SK-N-DZ (cell line): ENCODE data around the gene TULP4.
"Not testable (repeated sequence)": the region's sequence is repeated elsewhere in the genome, so short reads cannot be mapped to it uniquely, and the experiment has no call there.

Experiments
- DNase-seq: peaks from one replicate; pipeline ENCODE4 v3.0.0-alpha.2; 2015; ENCODE audit warnings: low spot score

TULP4 gene

DNA sequence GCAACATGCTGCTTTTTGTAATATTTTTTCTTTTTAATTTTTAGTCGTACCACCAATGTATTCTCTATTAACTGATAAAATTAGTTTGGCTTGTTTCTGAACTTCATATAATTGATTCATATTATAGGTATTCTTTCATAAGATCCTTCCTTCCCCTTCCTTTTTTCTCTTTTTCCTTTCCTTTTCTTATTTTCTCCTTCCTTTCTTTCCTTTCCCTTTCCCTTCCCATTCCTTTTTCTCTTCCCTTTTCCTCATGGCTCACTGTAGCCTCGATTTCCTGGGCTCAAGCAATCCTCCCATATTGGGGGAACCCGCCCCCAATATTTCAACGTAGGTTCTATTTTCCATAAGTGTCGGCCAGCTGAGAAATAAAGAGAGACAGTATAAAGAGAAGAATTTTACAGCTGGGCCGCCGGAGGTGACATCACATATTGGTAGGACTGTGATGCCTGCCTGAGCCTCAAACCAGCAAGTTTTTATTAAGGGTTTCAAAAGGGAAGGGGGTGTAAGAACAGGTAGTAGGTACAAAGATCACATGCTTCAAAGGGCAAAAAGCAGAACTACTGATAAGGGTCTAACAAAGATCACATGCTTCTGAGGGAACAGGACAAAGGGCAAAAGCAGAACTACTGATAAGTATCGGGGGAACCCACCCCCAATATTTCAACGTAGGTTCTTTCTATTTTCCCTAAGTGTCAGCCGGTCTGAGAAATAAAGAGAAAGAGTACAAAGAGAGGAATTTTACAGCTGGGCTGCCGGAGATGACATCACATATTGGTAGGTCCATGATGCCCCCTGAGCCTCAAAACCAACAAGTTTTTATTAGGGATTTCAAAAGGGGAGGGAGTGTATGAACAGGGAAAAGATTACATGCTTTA, 16.1 kb upstream of the TULP4 start:
- not testable (repeated sequence) for DNase-seq

DNA sequence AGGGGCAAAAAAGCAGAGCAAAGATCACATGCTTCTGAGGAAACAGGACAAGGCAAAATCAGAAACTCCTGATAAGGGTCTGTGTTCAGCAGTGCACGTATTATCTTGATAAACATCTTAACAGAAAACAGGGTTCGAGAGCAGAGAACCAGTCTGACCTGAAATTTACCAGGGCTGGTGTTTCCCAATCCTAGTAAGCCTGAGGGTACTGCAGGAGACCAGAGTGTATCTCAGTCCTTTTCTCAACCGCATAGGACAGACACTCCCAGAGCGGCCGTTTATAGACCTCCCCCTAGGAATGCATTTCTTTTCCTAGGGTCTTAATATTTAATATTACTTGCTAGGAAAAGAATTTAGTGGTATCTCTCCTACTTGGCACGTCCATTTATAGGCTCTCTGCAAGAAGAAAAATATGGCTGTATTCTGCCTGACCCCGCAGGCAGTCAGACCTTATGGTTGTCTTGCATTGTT, 15.4 kb upstream of the TULP4 start:
- DNase-seq, result peak; percentile 48

DNA sequence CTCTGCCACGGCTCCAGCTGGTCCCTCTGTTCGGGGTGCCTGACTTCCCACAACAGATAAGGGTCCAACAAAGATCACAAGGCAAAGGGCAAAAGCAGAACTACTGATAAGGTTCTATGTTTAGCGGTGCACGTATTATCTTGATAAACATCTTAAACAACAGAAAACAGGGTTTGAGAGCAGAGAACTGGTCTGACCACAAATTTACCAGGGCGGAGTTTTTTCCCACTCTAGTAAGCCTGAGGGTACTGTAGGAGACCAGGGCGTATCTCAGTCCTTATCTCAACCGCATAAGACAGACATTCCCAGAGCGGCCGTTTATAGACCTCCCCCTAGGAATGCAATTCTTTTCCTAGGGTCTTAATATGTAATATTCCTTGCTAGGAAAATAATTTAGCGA, 14.6 kb upstream of the TULP4 start:
- not testable (repeated sequence) for DNase-seq

DNA sequence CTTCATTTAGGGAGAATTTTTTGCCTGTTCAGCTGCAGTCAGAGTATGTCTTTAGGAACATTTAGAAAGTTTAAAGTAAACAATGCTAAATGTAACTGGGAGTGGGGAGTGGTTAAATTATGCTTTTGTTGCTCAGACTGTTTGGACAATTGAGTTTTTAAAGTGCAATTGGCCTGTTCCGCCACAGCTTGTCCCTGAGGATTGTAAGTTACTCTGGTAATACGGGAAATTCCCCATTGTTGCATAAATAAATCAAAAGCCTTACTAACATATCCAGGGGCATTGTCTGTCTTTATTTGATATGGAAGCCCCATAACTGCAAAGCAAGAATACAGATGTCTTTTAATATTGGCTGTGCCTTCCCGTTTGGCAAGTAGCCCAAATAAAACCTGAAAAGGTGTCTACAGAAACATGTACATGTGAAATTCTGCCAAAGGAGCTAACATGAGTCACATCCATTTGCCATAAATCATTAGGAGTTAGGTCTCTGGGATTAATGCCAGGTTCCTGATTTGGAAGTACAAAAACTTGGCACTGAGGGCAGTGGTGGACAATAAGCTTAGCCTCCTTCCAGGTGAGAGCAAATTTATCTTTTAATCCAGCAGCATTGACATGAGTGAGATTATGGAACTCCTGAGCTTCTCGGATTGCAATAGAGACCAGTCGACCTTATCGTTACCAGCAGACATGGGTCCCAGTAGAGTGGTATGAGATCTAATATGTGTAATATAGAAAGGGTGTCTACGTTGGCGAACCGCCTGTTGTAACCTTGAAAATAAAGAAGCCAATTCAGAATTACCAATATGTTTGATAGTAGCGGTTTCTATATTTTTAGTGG, 11.7 kb upstream of the TULP4 start:
- DNase-seq, result not testable (repeated sequence)

DNA sequence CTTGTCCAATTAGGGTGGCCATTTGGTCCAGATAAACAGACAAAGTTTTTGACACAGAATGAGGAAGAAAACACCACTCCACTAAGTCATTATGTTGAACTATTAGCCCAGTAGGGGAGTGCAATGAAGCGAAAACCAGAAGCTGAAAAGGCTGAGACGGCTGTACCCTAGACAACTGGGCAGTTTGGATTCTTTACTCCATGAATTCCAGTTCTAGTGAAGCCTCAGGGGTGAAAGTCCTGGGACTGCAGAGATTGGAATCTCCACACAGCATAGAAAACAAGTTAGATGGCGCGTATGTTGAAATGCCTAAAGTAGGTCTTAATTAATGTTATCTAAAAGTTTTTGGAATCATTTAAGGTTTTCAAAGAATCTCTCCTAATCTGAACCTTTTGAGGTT, 10.7 kb upstream of the TULP4 start:
- not testable (repeated sequence) for DNase-seq

DNA sequence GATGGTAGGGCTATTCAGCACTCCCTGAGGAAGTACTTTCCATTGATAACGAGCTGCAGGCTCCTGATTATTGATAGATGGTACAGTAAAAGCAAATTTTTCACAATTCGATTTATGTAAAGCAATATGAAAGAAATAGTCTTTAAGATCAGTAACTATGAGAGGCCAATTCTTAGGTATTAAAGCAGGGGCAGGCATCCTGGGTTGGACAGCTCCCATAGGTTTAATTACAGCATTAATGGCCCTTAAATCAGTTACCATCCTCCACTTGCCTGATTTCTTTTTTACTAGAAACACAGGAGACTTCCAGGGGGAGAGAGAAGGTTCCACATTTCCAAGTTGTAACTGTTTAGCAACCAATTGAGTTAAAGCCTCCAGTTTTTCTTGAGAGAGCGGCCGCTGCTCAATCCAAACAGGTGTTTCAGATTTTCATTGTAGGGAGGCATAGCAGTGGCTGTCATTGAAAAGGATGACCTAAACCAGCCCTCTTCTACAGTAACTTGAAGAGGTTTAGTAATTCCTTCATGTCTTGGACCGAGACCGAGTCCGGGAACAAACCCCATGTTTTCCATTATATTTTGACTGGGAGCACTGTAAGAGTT, 10.0 kb upstream of the TULP4 start:
- DNase-seq, result not testable (repeated sequence)

DNA sequence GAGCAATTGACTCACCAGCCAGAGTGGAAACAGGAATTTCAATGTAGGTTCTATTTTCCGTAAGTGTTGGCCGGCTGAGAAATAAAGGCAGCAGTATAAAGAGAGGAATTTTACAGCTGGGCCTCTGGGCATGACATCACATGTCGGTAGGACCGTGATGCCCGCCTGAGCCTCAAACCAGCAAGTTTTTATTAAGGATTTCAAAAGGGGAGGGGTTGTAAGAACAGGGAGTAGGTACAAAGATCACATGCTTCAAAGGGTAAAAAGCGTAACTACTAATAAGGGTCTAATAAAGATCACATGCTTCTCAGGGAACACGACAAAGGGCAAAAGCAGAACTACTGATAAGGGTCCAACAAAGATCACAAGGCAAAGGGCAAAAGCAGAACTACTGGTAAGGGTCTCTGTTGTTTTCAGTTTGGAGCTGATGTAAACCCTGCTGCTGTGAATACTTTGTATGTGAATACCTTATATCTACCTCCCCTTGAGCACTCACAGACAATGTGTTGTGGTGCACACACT, 9.0 kb upstream of the TULP4 start:
- no peak for DNase-seq

DNA sequence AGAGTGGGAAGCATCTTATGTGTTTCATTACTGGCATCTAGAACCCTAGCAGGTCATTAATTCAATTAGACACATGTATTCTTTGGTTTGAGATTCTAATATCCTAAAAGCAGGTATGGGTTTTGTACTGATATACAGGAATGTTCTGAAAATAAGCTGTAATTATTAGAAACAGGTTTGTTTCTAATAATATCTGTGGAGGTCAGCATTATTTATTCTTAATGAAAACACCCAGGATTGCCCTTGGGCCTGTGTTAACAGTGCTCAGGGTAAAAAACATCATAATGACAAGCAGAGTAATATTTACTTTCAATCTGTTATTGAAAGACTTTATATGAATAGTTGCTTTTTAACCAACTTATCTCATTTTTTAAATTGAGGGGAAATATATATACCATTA, 8.0 kb upstream of the TULP4 start:
- DNase-seq, result no peak

DNA sequence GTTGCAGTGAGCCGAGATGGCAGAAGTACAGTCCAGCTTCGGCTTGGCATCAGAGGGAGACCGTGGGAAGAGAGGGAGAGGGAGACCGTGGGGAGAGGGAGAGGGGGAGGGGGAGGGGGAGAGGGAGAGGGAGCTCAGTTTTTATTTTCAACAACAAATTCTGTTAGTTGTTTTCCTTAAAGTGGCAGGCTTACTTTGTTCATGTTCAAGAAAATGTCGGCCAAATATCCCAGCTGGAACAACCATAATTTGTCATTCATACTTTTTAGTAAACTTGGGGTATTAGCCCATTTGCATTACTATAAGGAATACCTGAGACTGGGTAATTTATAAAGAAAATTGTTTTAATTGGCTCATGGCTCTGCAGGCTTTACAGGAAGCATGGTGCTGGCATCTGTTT, 2.5 kb upstream of the TULP4 start:
- DNase-seq, result no peak

DNA sequence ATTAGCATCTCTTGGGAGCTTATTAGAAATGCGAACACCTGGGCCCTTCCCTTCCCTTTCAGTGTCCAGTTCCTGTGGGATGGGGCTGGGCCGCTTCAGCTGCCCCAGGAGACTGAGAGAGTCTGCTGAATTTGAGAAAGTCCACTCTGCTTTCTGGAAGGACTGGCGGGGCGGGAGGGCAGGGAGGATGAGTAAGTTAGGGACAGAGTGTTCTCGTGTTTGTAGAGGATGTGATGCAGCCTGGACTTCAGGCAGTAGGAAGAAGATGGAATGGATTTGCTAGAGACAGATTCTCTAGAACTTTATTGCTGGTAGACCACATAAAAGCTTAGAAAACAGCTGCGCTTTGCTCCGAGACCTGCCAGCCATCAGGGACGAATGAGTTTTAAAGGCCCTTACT, 1.1 kb upstream of the TULP4 start:
- DNase-seq, result no peak

DNA sequence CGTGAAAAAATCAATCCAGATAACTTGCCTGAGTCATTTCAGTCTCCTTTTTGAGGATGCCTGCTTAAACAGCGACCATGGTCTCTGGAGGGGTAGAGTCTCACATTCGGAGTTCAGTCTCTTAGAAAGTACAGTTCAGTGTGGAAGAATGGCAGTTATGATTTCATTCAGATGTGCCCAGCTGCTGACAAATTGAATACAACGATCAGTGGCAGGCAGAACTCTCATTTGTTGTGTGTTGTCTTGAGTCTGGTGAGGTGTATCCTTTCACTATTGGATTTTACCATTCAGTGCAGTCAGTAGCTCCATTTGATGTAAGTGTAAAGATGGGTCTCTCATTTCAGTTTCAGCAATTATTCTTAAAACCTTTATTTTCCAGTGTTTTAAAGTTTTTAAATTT, 639 bp upstream of the TULP4 start:
- DNase-seq, result no peak

DNA sequence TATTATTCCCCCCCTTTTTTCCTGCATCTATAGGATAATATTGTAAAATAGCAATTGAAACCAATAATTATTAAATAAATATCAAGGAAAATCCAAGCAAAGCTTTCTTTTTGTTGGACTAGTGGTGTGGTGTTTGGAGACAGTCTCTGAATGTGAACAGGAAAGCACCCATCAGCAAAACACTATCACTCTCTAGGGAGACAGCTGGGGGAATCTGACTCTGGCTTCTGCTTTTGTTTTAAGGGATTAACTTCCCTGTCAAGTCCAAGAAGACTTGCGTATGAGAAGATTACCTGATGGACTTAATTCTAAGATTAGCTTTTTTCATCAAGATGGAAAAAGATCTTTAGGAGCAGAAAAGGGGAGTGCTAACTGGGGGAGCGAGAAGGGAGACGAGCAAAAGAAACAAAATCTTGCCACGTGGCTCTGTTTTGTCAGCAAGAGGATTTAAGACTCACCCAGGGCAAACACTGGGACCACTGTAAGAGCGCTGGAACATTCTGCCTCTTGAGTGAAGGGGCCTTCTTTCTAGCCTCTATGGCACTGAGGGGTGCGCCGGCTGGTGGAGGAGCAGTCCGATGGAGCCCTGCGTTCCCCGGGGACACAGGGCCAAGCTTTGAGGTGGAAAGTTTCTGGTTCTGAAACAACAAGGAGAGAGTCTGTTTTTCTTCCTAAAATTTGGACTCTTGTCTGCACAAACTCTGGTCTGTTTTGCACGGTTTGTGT, 570 bp downstream of the TULP4 start:
- no peak for DNase-seq

DNA sequence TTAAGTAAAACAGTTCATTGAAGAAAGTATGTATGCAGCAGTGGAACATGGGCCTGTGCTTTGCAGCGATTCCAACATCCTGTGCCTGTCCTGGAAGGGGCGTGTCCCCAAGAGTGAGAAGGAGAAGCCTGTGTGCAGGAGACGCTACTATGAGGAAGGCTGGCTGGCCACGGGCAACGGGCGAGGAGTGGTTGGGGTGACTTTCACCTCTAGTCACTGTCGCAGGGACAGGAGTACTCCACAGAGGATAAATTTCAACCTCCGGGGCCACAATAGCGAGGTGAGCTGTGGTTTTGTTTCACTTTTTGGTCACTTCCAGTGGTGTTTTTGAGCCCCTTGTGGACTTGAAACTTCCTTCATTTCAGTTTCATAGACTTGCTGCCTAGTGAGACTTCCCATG, 1.7 kb downstream of the TULP4 start:
- DNase-seq, result no peak

DNA sequence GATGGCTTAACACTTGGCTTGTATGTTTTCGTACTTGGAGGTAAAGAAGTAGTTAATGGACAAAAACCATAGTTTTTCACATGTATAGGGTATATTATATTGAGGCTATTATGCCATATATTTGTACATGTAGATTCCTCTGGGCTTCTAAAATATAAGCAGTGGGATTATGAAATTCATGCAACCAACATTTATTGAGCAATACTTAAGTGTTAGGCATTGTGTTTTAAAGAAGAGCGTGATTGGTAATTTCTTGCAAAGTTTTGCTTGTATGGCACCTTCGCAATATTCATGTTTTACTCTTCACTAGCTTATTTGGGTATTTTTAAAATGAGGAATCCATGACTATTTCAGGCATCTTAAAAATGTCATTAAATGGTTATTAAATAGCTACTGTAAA, 2.5 kb downstream of the TULP4 start:
- DNase-seq, result no peak

DNA sequence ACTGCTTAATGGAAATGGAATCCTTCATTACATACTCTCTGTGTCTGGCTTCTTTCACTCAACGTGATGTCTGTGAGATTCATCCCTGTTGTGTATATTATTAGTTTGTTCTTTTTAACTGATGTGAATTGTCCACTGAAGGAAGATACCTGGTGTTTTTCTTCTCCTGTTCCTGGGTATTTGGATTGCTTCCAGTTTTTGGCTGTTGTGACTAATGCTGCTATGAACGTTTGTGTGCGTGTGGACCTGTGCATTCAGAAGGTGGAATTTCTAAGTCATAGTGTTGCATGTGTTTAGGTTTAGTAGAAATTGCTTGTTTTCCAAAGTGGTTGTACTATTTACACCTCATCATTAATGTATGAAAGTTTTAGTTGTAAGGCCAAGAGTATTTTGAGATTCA, 3.8 kb downstream of the TULP4 start:
- no peak for DNase-seq

DNA sequence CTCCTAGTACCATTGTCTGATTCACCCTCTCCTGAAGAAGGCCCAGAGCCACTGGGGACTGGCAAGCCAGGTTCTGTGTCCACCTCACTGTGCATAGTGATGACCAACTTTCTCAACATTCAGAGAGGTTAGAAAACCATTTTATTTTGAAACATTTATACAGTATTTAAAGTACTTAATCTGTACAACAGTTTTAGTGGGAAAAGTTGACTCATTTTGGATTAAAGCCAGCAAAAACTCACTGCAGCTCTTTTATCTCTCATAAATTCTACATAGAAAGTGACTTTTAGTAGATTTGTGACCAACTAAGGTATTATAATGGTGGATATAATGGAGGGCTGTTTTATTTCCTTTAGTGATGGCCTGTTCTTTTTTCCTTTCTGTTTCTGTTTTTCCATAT, 9.7 kb downstream of the TULP4 start:
- DNase-seq, result no peak

DNA sequence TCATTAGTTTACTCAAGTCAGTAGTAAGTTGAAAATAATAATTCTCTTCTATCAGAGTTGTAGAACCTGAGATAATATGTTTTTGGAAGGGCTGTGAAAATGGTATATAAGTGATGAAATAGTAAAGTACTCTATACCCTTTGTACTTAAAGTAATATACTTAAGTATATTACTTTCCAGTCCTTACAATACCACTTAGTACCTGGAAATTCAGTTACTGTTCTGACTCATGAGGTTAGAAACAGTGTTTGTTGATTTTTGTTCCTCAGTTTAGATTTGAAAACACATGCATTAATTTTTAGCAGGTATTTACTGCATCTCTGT, 10.1 kb downstream of the TULP4 start:
- no peak for DNase-seq

DNA sequence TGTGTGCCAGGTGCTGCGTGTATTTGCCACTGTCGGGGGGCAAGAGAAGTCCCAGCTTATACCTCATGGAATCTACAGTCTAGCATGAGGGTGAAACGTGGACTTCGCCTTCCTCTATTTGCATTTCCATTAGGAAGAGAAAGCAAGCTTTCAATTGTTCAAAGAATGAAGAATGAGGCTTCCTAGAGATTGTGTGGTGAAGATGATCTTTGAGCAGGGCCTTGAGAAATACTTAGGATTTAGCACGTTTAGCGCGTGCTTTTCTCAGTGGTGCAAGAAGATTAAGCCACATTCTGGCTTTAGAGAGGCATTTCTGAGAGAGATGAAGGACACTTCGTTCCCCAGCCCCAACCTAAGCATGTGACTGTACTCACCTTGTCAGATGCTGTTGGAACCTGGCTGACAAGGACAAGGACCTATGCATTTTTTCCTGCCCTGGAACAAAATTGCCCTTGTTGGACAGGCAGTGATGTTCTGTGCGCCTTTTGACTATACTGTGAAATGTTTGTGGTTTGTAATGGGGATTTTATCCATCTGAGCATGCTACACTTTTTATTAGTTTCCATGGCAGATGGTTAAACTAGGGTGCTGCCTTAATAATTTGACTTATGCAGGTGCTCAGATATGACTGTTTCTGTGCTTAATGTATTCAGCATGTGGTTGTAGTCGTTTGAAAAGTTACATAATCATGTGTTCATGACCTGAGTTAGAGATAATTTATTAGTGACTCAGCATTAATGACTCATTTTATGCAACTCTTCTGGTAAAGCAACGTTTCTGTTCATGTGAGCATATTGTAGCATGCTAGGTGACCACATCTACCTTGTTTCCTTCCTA, 10.7 kb downstream of the TULP4 start:
- DNase-seq, result no peak

DNA sequence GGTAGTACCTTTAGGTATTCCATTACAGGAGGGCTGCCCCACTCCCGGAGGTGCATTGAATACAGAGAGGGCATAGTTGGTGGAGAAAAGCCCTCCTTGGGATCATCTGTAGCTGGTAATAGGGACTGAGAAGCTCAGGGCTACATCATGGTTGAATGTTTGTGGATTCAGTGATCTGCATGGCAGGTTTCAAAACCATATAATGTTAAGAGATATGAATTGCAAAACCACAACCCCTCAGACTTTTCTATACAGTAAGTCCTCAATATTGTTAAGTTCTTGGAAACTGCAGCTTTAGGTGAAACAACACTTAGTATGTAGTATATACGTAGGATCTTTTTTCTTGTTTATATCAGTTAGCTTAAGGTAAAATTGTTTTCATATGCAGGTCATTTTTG, 11.3 kb downstream of the TULP4 start:
- DNase-seq, result no peak

DNA sequence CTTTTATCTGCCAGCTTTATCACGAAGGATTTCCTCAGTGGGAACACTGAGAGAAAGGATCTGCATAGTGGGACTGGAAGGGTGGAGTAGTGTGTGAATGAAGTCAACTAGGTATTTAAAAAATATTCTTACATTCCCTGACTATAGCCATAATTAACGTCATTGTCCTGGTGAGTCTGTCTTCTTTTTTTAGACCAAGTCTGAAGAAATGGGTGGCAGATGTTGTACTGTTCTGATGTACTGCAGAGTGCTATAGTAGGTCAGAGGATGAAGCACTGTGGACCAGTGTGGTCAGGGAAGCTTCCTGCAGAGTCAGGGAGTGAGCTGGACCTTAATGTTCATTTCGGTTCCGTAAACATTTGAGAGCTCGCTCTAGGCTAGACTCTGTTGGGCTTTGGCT, 11.9 kb downstream of the TULP4 start:
- DNase-seq, result no peak

DNA sequence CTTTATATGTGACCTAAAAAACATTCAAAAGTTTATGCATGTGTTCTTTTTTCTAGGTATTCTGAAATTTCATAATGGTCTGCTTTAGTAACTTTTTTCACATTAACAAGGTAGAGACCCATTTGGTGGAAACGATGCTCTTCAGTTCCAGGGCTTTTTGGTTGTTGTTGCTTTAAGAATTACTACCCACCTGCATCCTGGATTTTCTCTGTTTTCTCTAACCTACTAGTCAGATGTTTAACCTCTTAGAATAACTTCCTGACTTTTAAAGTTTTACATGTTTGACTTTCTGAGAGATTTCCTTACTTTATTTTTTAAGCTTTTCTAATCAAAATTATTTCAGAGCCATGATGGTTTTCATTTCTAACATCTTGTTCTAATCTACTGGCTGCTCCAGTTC, 14.9 kb downstream of the TULP4 start:
- DNase-seq, result no peak
